Cardiac muscle cell (in vitro differentiated cells and primary cell): Measurements from ENCODE around the gene ATE1. TPM values are rescaled to one million over a fixed set of nuclear protein-coding genes. Genes with fewer than 3 reads are reported as not detected.
A peak's percentile ranks its signal among the peaks of the same experiment; 100 is the strongest.

Source experiments
- DNase-seq, 2 donors: peaks; one replicate each; pipeline versions ENCODE4 v3.0.0 to v3.0.0-alpha.2; 2010 to 2017; ENCODE audit warnings: low read depth in 1 of 2, low spot score in 1 of 2
- H3K27ac ChIP-seq: fragments of 200-600 bp; sonication (generic); 2 replicates; pipeline ENCODE4 v1.5.1; 2016
- H3K27me3 ChIP-seq: fragments of 200-600 bp; sonication (generic); 2 replicates; pipeline ENCODE4 v1.6.0; 2016; ENCODE audit warnings: control low read depth
- H3K36me3 ChIP-seq: fragments of 200-600 bp; sonication (generic); 2 replicates; pipeline ENCODE4 v1.5.1; 2016; ENCODE audit warnings: control low read depth
- H3K4me1 ChIP-seq: fragments of 200-600 bp; sonication (generic); 2 replicates; pipeline ENCODE4 v1.8.1; 2017; ENCODE audit warnings: low read depth, mild to moderate bottlenecking, mixed run types
- H3K4me3 ChIP-seq: fragments of 200-600 bp; sonication (generic); 2 replicates; pipeline ENCODE4 v1.5.1; 2016; ENCODE audit warnings: mild to moderate bottlenecking
- H3K9me3 ChIP-seq: fragments of 200-600 bp; sonication (generic); 2 replicates; pipeline ENCODE4 v1.5.1; 2017; ENCODE audit warnings: low read depth, mild to moderate bottlenecking, control low read depth
- polyA plus RNA-seq: library from polyadenylated mRNA; unstranded; fragments of >200 nt; fragmentation: Nextera tagmentation; extraction: Ambion mirVana; gene quantifications from 2 replicates; pipeline ENCODE4 v1.2.1, GENCODE V29; 2016
- total RNA-seq: library from RNA; depleted of rRNA; stranded (reverse); fragments of >200 nt; gene quantifications from 2 replicates; pipeline ENCODE4 v1.2.3, GENCODE V29; 2016
- TF ChIP-seq, protein P1 (sequence below): IDR thresholded peaks from 2 replicates; pipeline ENCODE4 v1.5.1; 2012; ENCODE audit warnings: low read depth, mild to moderate bottlenecking, low read length

ATE1 gene
- total and polyA plus RNA-seq, 2 experiments from 2014 or later = 18.4 to 21.4 TPM

DNA sequence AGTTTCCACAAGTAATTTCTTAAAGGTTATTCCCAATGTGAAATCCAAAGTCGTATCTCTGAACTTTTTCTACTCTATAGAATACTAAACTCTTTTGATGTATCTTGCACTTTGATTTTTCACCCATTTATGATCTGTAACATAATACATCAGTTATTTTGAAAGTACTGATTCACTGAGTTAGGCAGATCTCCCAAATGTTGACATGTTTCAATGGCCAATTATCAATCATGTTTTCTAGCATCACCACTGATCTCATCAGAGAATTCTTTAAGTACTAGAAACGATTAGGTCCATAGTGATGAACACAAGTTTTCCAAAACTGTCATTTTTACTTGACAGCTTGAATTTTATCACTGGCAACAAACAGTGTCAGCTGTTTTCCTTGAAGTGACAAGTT, 119.0 kb downstream of the ATE1 start:
- Histone ChIP-seq H3K4me3 (no peak overlapping the region), H3K4me1 (peaks cover 4% of the 10 kb centered on the region), H3K27ac (no peak overlapping the region), H3K36me3 (no peaks in the 10 kb centered on the region), H3K27me3 (no peaks in the 10 kb centered on the region), H3K9me3 (no peaks in the 10 kb centered on the region)
- TF ChIP-seq, protein P1, sequence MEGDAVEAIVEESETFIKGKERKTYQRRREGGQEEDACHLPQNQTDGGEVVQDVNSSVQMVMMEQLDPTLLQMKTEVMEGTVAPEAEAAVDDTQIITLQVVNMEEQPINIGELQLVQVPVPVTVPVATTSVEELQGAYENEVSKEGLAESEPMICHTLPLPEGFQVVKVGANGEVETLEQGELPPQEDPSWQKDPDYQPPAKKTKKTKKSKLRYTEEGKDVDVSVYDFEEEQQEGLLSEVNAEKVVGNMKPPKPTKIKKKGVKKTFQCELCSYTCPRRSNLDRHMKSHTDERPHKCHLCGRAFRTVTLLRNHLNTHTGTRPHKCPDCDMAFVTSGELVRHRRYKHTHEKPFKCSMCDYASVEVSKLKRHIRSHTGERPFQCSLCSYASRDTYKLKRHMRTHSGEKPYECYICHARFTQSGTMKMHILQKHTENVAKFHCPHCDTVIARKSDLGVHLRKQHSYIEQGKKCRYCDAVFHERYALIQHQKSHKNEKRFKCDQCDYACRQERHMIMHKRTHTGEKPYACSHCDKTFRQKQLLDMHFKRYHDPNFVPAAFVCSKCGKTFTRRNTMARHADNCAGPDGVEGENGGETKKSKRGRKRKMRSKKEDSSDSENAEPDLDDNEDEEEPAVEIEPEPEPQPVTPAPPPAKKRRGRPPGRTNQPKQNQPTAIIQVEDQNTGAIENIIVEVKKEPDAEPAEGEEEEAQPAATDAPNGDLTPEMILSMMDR = no peak
- no peak for DNase-seq

- Histone ChIP-seq H3K4me3 (no peak overlapping the region), H3K27ac (no peak overlapping the region), H3K4me1 (peaks cover 7% of the 10 kb centered on the region), H3K9me3 (no peaks in the 10 kb centered on the region), H3K36me3 (no peaks in the 10 kb centered on the region), H3K27me3 (no peaks in the 10 kb centered on the region)
- TF ChIP-seq, protein P1 = no peak
- DNase-seq = peak in 1 of 2 donors; percentile 55
These were observed 123.4 kb downstream of the ATE1 start for GRCh38 chr10:121804460-121804859.

GRCh38 chr10:121803611-121804010, 124.2 kb downstream of the ATE1 start:
- TF ChIP-seq, protein P1 = no peak
- H3K36me3 ChIP-seq = no peaks in the 10 kb centered on the region
- H3K27me3 ChIP-seq = no peaks in the 10 kb centered on the region
- no peaks in the 10 kb centered on the region for H3K9me3 ChIP-seq
- DNase-seq = no peak
- peaks cover 7% of the 10 kb centered on the region for H3K4me1 ChIP-seq
- no peak overlapping the region for H3K27ac ChIP-seq
- no peak overlapping the region for H3K4me3 ChIP-seq

DNA sequence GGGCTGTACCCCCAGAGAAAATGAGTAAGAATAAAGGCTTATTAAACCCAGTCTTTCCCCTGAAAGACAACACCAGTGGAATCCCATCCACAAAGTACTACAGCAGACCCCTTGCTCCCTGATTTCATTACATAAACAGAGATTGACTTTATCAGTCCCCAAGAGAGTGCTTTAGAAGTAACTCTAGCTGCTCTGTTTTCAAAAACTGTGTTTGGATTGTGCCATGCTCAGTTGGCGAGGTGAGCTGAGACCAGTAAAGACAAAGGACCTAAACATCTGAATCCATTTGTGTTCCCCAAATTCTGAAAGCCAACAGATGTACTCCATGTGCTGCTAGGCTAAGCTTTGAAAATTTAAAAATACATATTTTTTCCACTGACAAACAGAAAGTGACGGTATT, 127.0 kb downstream of the ATE1 start:
- H3K4me1 ChIP-seq = peaks cover 7% of the 10 kb centered on the region
- H3K9me3 ChIP-seq = no peaks in the 10 kb centered on the region
- H3K27ac ChIP-seq = peak overlapping the region; percentile 48
- no peak overlapping the region for H3K4me3 ChIP-seq
- H3K36me3 ChIP-seq = no peaks in the 10 kb centered on the region
- TF ChIP-seq, protein P1 = no peak
- no peaks in the 10 kb centered on the region for H3K27me3 ChIP-seq
- DNase-seq = peak in 1 of 2 donors; percentile 5

- no peaks in the 10 kb centered on the region for H3K36me3 ChIP-seq
- DNase-seq = no peak
- H3K9me3 ChIP-seq = no peaks in the 10 kb centered on the region
- no peak overlapping the region for H3K4me3 ChIP-seq
- TF ChIP-seq, protein P1 = no peak
- H3K27me3 ChIP-seq = no peaks in the 10 kb centered on the region
- H3K4me1 ChIP-seq = peaks cover 7% of the 10 kb centered on the region
- H3K27ac ChIP-seq = no peak overlapping the region
These were observed 127.7 kb downstream of the ATE1 start for GRCh38 chr10:121800146-121800545.

DNA sequence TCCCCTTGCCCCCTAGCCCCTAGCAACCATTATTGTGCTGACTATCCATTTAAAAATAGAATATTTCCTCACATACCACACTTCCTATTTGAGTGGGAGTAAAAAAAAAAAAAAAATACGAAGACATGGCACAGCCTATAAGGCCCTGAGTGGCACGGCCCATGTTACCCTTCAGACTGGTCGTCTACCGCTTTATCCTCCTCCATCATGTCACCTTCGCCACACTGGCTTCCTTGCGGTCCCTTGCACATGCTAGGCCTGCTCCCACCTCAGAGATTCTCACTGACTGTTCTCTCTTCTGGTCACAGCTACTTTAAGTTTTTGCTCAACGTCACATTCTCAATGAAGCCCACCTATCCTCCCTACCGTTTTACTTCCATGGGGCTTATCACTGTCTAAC, 130.3 kb downstream of the ATE1 start:
- Histone ChIP-seq H3K9me3 (no peaks in the 10 kb centered on the region), H3K4me1 (peaks cover 7% of the 10 kb centered on the region), H3K4me3 (no peak overlapping the region), H3K36me3 (no peaks in the 10 kb centered on the region), H3K27ac (no peak overlapping the region), H3K27me3 (no peaks in the 10 kb centered on the region)
- no peak for DNase-seq
- TF ChIP-seq, protein P1 = no peak
